Ishikawa (cell line): ENCODE results near the gene LPCAT1.

Experiments used
- CEBPB ChIP-seq: IDR thresholded peaks from 2 replicates; pipeline ENCODE4 v1.6.1; 2012
- CREB1 ChIP-seq: IDR thresholded peaks from 2 replicates; pipeline ENCODE4 v1.6.1; 2012; ENCODE audit warnings: low read depth
- EGR1 ChIP-seq: IDR thresholded peaks from 2 replicates; pipeline ENCODE4 v1.6.1; 2012
- EP300 ChIP-seq: IDR thresholded peaks from 2 replicates; pipeline ENCODE4 v1.6.1; 2012; ENCODE audit warnings: borderline replicate concordance
- FOXM1 ChIP-seq: IDR thresholded peaks from 2 replicates; pipeline ENCODE4 v1.6.1; 2012; ENCODE audit warnings: low read depth, borderline replicate concordance
- NFIC ChIP-seq: IDR thresholded peaks from 2 replicates; pipeline ENCODE4 v1.6.1; 2012
- RAD21 ChIP-seq: IDR thresholded peaks from 2 replicates; pipeline ENCODE4 v1.6.1; 2012; ENCODE audit warnings: low read depth
- TAF1 ChIP-seq: IDR thresholded peaks from 2 replicates; pipeline ENCODE4 v1.6.1; 2012; ENCODE audit warnings: low read depth, mild to moderate bottlenecking
- TCF12 ChIP-seq: IDR thresholded peaks from 2 replicates; pipeline ENCODE4 v1.6.1; 2012; ENCODE audit warnings: low read depth
- TEAD4 ChIP-seq: IDR thresholded peaks from 2 replicates; pipeline ENCODE4 v1.6.1; 2012
- YY1 ChIP-seq: IDR thresholded peaks from 2 replicates; pipeline ENCODE4 v1.6.1; 2012; ENCODE audit warnings: low read depth
- ZBTB7A ChIP-seq: IDR thresholded peaks from 2 replicates; pipeline ENCODE4 v1.6.1; 2012; ENCODE audit warnings: low read depth
- TF ChIP-seq, protein P1 (sequence below): IDR thresholded peaks from 2 replicates; pipeline ENCODE4 v1.6.1; 2012; ENCODE audit warnings: low read depth, mild to moderate bottlenecking
- TF ChIP-seq, protein P2 (sequence below): IDR thresholded peaks from 2 replicates; pipeline ENCODE4 v1.6.1; 2012
- TF ChIP-seq, protein P3 (sequence below): IDR thresholded peaks from 2 replicates; pipeline ENCODE4 v1.6.1; 2012

LPCAT1 gene

DNA sequence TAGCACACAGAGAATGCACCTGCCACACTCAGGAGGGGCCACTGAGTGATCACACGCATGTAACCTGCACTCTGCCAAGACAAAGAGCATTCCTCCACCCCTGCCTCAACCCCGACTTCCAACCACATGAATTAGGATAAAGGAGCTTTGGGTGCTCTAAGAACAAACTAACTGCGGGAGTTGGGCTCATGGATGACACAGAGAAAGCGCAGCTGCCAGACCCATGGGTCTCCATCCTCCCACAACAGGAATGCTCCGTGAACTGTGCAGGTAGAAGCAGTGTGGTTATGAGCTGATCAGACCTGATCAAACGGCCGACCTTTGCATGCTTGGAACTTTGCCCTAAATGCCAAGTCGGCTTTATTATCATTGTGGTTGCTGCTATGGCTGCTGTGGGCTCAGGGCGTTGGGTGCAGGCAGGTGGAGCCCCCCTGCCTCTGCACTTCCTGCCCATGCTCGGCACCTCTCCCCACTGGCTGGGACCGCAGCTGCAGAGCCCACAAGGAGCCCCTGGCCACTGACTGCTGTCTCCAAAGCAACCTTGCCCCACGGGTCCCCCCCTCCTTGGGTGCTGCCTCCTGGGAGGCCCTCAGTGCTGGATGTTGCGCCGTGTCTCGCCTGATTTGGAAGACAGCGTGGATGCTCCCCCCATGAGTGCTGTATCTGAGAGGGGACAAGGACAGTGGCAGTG is 75.9 kb downstream of the LPCAT1 start:
- TF ChIP-seq TAF1 (no peak), RAD21 (no peak), NFIC (no peak), TEAD4 (no peak), EP300 (no peak)

DNA sequence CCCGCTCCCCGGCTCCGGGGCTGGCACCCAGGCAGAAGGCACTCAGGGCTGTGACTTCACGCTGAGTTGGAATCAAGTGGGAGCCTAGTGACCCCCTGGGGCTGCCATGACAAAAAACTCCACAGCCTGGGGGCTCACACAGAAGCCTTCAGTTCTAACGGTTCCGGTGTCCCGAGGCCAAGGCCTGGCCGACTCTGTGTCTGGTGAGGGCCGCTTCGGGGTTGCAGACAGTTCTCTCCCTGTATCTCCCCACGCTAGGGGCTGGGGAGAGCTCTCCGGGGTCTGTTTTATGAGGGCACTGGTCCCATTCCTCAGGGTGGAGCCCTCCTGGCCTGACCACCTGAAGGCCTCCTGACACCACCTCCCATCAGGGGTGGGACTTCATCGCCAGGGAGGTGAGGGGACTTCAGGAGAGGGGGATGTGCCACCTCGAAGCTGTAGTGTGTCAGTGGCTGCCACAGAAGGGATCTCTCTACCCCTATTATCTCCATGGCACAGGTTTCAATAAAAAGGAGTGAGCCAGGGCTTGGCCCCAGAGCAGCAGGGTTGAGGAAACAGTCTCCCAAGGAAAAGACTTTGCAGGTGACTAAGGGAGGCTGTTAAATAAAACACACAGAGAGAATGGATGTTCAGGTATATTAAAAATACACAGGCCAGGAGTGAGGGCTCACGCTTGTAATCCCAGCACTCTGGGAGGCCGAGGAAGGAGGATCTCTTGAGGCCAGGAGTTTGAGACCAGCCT is 77.0 kb downstream of the LPCAT1 start:
- TF ChIP-seq CEBPB (no peak), NFIC (no peak), CREB1 (no peak), TEAD4 (no peak), EGR1 (no peak), YY1 (no peak), TCF12 (no peak), EP300 (no peak), FOXM1 (no peak), TAF1 (no peak), ZBTB7A (no peak), RAD21 (no peak)
- TF ChIP-seq, protein P1, sequence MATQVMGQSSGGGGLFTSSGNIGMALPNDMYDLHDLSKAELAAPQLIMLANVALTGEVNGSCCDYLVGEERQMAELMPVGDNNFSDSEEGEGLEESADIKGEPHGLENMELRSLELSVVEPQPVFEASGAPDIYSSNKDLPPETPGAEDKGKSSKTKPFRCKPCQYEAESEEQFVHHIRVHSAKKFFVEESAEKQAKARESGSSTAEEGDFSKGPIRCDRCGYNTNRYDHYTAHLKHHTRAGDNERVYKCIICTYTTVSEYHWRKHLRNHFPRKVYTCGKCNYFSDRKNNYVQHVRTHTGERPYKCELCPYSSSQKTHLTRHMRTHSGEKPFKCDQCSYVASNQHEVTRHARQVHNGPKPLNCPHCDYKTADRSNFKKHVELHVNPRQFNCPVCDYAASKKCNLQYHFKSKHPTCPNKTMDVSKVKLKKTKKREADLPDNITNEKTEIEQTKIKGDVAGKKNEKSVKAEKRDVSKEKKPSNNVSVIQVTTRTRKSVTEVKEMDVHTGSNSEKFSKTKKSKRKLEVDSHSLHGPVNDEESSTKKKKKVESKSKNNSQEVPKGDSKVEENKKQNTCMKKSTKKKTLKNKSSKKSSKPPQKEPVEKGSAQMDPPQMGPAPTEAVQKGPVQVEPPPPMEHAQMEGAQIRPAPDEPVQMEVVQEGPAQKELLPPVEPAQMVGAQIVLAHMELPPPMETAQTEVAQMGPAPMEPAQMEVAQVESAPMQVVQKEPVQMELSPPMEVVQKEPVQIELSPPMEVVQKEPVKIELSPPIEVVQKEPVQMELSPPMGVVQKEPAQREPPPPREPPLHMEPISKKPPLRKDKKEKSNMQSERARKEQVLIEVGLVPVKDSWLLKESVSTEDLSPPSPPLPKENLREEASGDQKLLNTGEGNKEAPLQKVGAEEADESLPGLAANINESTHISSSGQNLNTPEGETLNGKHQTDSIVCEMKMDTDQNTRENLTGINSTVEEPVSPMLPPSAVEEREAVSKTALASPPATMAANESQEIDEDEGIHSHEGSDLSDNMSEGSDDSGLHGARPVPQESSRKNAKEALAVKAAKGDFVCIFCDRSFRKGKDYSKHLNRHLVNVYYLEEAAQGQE = no peak
- TF ChIP-seq, protein P2, sequence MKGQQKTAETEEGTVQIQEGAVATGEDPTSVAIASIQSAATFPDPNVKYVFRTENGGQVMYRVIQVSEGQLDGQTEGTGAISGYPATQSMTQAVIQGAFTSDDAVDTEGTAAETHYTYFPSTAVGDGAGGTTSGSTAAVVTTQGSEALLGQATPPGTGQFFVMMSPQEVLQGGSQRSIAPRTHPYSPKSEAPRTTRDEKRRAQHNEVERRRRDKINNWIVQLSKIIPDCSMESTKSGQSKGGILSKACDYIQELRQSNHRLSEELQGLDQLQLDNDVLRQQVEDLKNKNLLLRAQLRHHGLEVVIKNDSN = no peak
- TF ChIP-seq, protein P3, sequence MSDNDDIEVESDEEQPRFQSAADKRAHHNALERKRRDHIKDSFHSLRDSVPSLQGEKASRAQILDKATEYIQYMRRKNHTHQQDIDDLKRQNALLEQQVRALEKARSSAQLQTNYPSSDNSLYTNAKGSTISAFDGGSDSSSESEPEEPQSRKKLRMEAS = no peak

DNA sequence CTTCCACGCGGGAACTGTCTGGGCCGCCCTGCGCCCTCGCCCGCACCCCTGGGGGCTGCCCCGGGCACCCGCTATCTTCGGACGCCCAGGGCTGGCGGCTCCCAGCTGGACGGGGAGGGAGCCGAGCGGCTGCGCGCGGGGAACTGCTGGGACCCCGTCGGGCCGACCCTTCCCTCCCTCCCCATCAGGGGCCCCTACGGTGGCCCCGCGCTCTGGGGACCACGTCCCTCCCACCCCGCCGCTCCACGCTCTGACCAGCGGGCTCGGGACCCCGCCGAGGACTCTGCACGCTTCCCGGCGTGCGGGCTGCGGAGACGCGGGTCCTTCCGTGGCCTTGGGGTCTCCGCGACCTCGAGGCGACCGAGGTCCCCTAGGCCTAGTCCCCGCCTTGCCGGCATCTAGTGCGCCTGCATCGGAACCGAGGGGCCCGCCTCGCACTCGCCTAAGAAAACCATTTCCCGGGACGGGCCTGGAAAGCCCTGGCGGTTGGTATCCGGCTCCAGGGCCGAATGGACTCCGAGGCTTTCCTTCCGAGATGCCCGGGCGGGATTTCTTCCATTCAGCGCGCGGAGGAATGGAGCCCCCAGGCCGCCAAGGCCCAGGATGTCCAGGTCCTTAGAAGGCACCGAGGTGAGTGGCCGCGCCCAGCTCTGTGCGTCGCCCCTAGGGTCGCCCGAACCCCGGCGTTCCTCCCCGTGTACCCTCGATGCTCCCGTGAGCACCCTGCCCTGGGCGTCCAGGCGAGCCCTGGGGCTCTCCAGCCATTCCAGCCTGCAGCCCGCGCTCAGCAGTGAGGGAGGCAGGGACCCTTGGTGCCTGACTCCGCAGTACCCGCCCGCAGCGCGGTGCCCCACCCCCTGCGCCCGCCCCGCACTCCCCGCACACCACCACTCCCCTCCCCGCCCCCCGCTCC is 77.8 kb downstream of the LPCAT1 start:
- TF ChIP-seq CREB1 = no peak
- no peak for TF ChIP-seq FOXM1
- no peak; the same call in 1 of the 2 replicates for TF ChIP-seq ZBTB7A
- TF ChIP-seq NFIC = no peak
- no peak for TF ChIP-seq TEAD4
- TF ChIP-seq, protein P3 = no peak
- no peak for TF ChIP-seq CEBPB

DNA sequence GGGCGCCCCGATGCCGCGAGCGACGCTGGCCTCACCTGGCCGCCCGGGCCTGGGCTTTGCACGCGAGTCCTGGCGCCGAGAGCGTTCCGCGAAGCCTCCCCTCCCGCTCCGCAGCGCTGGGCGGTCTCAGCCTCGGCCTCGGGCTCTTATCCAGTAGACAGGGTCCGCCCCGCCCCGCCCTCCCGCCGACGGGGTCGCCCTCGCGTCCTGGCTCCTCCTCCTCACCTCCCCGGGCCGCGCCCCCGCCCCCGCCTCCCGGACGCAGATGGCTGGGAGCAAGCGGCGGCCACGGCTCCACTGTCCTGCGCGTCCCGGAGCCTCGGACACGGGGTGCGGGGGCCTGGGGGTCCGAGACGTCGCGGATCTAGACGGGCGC is 78.5 kb downstream of the LPCAT1 start, which contains the start of gene SLC6A3:
Gene SLC6A3, minus strand, starts transcription at position 128 of the 376 bp plus-strand sequence. CDS start 2,243 bp downstream, outside the sequence.
- TF ChIP-seq ZBTB7A (peak; percentile 24; the same call in 1 of the 2 replicates), YY1 (no peak), CREB1 (no peak), EP300 (no peak), EGR1 (0 out of 2 replicates have a peak, but pooled peaks have one; percentile 28)
- TF ChIP-seq, protein P3 = peak; percentile 86

DNA sequence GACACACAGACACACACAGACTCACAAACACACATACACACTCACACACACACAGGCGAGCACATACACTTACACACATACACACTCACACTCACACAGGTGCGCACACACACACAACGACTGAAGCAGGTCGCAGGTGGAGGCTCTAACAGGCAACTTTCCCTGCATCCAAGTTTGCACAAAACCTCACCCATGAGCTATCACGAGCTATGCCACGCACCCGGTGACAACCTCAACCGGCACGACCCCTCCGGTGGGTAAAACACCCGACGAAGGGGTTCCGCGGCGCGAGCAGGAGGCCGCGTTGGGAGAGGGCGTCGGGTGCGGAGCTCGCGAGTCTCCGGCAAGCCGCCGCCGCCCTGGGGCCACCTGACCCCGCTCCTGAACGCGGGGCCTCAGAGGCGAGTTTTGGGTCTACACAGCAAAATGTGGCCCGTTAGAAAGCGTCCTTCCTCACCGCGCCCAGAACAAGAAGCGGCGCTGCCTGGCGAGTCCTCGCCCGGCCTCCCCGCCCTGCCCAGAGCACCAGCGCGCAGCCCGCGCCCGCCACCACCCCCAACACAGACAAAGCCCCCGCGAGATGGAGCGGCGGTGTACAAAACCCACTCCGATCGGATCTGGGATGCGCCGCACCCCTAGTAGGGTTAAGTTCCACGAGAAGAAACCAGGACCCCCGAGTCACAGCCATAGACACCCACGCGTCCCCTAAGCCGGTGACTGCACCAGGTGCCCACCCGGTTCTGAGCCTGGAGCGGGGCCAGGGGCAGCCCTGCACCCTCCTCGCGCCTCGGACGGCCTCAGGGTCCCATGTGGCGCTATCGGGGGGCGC is 79.2 kb downstream of the LPCAT1 start:
- TF ChIP-seq ZBTB7A (no peak), EGR1 (no peak), EP300 (no peak), CEBPB (no peak), RAD21 (no peak), YY1 (no peak), FOXM1 (no peak), TAF1 (no peak), NFIC (no peak), TEAD4 (no peak), TCF12 (no peak), CREB1 (no peak)
- TF ChIP-seq, protein P3 = no peak
- TF ChIP-seq, protein P1 = no peak
- TF ChIP-seq, protein P2 = no peak
